Measurements from ENCODE around the gene DIDO1. TPM values are rescaled to one million over a fixed set of nuclear protein-coding genes. Genes with fewer than 3 reads are reported as not detected.
"Not testable (repeated sequence)": the region's sequence is repeated elsewhere in the genome, so short reads cannot be mapped to it uniquely, and the experiment has no call there.

The DIDO1 gene
- total RNA-seq, 1 donor from 2014 or later: 58.7 TPM

GRCh38 chr20:62925420-62926228, 681 bp downstream of the DIDO1 start:
- Histone ChIP-seq H3K27ac (peak overlapping the region; percentile 96), H3K4me1 (peaks cover 80% of the 10 kb centered on the region), H3K9me3 (no peaks in the 10 kb centered on the region), H3K36me3 (no peaks in the 10 kb centered on the region), H3K4me3 (peak overlapping the region; percentile 75 to 96), H3K27me3 (no peaks in the 10 kb centered on the region)
- no peak for DNase-seq (ENCODE audit: extremely low spot score in 2 of 2)
- intact Hi-C loops (cut with DNase I): no loop called here
- no peak for TF ChIP-seq POLR2A (IDR thresholded peaks at IDR 0.05)
- TF ChIP-seq POLR2AphosphoS5 (IDR thresholded peaks at IDR 0.05; ENCODE audit: insufficient read depth in 1 of 2, low read depth in 1 of 2): peak in 1 of 2 donors; percentile 28
- TF ChIP-seq CTCF (IDR thresholded peaks at IDR 0.05): no peak

GRCh38 chr20:62925076-62925419, 1.3 kb downstream of the DIDO1 start:
- Histone ChIP-seq H3K27ac (peak overlapping the region; percentile 96), H3K27me3 (no peaks in the 10 kb centered on the region), H3K4me1 (peaks cover 83% of the 10 kb centered on the region), H3K36me3 (no peaks in the 10 kb centered on the region), H3K4me3 (peak overlapping the region; percentile 75 to 96), H3K9me3 (no peaks in the 10 kb centered on the region)
- DNase-seq (ENCODE audit: extremely low spot score in 2 of 2): no peak
- TF ChIP-seq CTCF (IDR thresholded peaks at IDR 0.05): no peak
- no peak for TF ChIP-seq POLR2A (IDR thresholded peaks at IDR 0.05)
- TF ChIP-seq POLR2AphosphoS5 (IDR thresholded peaks at IDR 0.05; ENCODE audit: insufficient read depth in 1 of 2, low read depth in 1 of 2): no peak
- intact Hi-C loops (cut with DNase I): no loop called here

DNA sequence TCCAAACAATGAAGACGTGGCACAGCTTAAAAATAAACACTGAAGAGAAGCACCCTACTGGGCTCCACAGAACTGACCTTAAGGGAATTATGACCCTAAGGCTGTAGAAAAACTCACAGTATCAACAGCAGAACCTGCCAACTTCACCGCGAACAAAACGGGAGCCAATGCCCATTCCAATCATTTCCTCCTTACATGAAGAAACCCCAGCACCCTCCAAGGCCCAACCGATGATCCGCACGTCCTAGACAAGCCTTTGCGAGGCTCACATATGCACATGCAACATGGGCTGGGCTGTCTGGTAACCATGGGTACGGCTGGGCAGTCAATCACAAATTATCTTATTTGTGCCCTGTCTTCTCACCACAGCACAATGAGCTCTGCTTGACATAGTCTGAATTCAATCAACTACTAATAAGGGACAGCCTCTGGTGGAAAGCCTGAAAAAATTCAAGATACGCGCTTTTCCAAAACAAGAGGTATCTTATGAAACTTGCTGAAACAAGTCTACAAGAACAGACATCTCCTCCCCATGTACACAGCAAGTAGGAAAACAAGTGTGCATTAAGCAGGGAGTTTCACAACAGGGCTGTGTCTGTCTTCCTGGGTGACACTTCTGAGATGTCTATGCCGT, 1.7 kb downstream of the DIDO1 start:
- intact Hi-C loops (cut with DNase I): no loop called here
- Histone ChIP-seq H3K36me3 (no peaks in the 10 kb centered on the region), H3K4me1 (peaks cover 83% of the 10 kb centered on the region), H3K27me3 (no peaks in the 10 kb centered on the region), H3K9me3 (no peaks in the 10 kb centered on the region), H3K4me3 (peak overlapping the region; percentile 75 to 96), H3K27ac (peak overlapping the region; percentile 96)
- TF ChIP-seq POLR2AphosphoS5 (IDR thresholded peaks at IDR 0.05; ENCODE audit: insufficient read depth in 1 of 2, low read depth in 1 of 2) (peak in 1 of 2 donors; percentile 25), POLR2A (IDR thresholded peaks at IDR 0.05) (no peak)
- DNase-seq (ENCODE audit: extremely low spot score in 2 of 2): no peak

- no peaks in the 10 kb centered on the region for H3K27me3 ChIP-seq
- peak overlapping the region; percentile 75 to 96 for H3K4me3 ChIP-seq
- peaks cover 86% of the 10 kb centered on the region for H3K4me1 ChIP-seq
- H3K36me3 ChIP-seq: no peaks in the 10 kb centered on the region
- H3K9me3 ChIP-seq: no peaks in the 10 kb centered on the region
- TF ChIP-seq POLR2A (IDR thresholded peaks at IDR 0.05) (no peak), CTCF (IDR thresholded peaks at IDR 0.05) (no peak), POLR2AphosphoS5 (IDR thresholded peaks at IDR 0.05; ENCODE audit: insufficient read depth in 1 of 2, low read depth in 1 of 2) (no peak)
- DNase-seq (ENCODE audit: extremely low spot score in 2 of 2): no peak
- intact Hi-C loops (cut with DNase I): no loop called here
- peak overlapping the region; percentile 96 for H3K27ac ChIP-seq
Observed at GRCh38 chr20:62923669-62924441, 2.5 kb downstream of the DIDO1 start.

DNA sequence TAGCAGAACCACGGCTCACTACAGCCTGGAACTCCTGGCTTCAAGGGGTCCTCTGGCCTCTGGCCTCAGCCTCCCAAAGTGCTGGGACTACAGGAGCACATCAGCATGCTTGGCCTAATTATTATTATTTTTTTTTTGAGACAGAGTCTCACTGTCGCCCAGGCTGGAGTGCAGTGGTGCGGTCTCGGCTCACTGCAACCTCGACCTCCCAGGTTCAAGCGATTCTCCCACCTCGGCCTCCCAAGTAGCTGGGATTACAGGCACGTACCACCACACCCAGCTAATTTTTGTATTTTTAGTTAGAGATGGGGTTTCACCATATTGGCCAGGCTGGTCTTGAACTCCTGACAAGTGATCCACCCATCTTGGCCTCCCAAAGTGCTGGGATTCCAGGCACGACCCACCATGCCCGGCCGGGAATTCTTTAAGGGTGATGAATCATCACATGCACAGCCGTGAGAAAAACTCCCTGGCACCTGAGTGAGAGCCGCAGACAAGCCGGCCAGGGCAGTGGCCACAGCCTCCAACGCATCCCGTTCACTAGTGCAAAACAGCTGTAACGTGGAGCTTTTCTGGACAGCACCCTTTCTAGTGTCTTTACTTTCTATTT, 3.1 kb downstream of the DIDO1 start:
- intact Hi-C loops (cut with DNase I); H3K36me3 ChIP-seq; DNase-seq (ENCODE audit: extremely low spot score in 2 of 2); H3K27me3 ChIP-seq; H3K9me3 ChIP-seq: not testable (repeated sequence)
- H3K4me3 ChIP-seq: peak overlapping the region; percentile 8 to 18
- H3K27ac ChIP-seq: peak overlapping the region; percentile 96
- peak; percentile 38 to 43 for TF ChIP-seq POLR2AphosphoS5 (IDR thresholded peaks at IDR 0.05; ENCODE audit: insufficient read depth in 1 of 2, low read depth in 1 of 2)
- H3K4me1 ChIP-seq: peaks cover 87% of the 10 kb centered on the region

Measured in vagina (tissue), 2 donors.